SJSA1 (cell line): ENCODE measurements around the gene ZP2. TPM values are rescaled to one million over a fixed set of nuclear protein-coding genes. Genes with fewer than 3 reads are reported as not detected.
"Not testable (repeated sequence)": the region's sequence is repeated elsewhere in the genome, so short reads cannot be mapped to it uniquely, and the experiment has no call there.

Source experiments
- DNase-seq, 2 experiments: peaks; one replicate each; pipeline ENCODE4 v3.0.0-alpha.2; 2015 to 2020; ENCODE audit warnings: low spot score in 2 of 2, low read depth in 1 of 2
- H3K27ac ChIP-seq: fragments of 250-450 bp; sonication (Bioruptor Pico); 2 replicates; pipeline ENCODE4 v1.5.1; 2020; ENCODE audit warnings: mild to moderate bottlenecking, moderate library complexity
- H3K27me3 ChIP-seq: fragments of 250-450 bp; sonication (Bioruptor Pico); replicated peaks from 2 replicates; pipeline ENCODE4 v1.5.1; 2020; ENCODE audit warnings: mild to moderate bottlenecking, moderate library complexity
- H3K36me3 ChIP-seq: fragments of 250-450 bp; sonication (Bioruptor Pico); 2 replicates; pipeline ENCODE4 v1.5.1; 2020; ENCODE audit warnings: mild to moderate bottlenecking
- H3K4me1 ChIP-seq: fragments of 250-450 bp; sonication (Bioruptor Pico); replicated peaks from 2 replicates; pipeline ENCODE4 v1.6.1; 2021; ENCODE audit warnings: mild to moderate bottlenecking
- H3K4me3 ChIP-seq: fragments of 250-450 bp; sonication (Bioruptor Pico); 2 replicates; pipeline ENCODE4 v1.5.1; 2020; ENCODE audit warnings: mild to moderate bottlenecking
- H3K9me3 ChIP-seq: fragments of 250-450 bp; sonication (Bioruptor Pico); replicated peaks from 2 replicates; pipeline ENCODE4 v1.5.1; 2020; ENCODE audit warnings: mild to moderate bottlenecking
- total RNA-seq: library from RNA; depleted of rRNA; stranded (reverse); fragments of >200 nt; shearing (Covaris generic); gene quantifications from 2 replicates; pipeline ENCODE4 v1.2.3, GENCODE V29; 2014

The ZP2 gene
- total RNA-seq, 1 experiment from 2014 or later = not detected

DNA sequence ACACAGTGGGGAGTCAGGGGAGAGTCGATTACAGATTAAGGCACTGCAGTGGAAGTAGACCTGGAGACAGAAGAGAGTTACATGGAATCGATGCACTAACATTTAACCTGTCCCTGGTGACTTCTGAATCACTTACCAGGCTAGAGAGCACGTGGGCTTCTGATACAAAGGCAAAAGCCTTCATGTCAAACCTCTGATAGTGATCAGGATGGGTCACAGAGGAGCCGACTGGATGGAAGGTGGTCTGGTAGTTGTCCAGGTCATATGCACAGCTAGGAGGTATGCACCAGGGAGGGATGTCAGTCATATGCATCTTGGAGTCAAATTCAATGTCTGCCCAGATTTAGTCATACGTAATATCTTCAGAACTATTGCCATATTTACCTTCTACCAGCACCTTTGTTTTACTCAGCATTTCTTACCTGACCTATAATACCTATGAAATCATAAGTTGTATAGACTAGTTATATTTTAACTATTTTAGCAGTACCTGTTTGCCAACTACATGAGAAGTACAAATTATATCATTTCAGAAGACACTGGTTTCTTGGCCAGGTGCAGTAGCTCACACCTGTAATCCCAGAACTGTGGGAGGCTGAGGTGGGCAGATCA is 11.7 kb downstream of the ZP2 start:
- Histone ChIP-seq H3K27me3 (peaks cover 16% of the 10 kb centered on the region), H3K36me3 (no peaks in the 10 kb centered on the region), H3K4me3 (no peak overlapping the region), H3K4me1 (no peaks in the 10 kb centered on the region), H3K27ac (no peak overlapping the region), H3K9me3 (no peaks in the 10 kb centered on the region)
- DNase-seq = no peak

DNA sequence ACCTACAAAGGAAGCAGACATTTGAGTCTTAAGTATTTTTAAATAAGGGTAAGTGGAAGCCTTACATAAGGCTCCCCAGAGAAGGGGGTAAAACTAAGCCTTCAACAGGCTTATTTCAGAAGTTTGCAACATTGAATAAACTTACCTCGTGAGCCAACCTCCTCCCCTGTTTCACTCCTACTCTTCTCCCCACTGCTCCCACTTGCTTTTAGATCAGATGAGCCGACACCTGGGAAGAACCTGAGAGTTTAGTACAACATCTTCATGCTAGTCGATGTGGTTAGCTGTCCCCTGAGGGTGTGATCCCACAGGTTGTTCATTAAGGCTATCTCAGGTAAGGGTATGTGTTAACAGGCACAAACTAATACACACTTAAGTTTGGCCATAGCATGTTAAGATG is 13.8 kb downstream of the ZP2 start:
- H3K4me3 ChIP-seq = no peak overlapping the region
- H3K4me1 ChIP-seq = no peaks in the 10 kb centered on the region
- H3K27ac ChIP-seq = no peak overlapping the region
- peaks cover 15% of the 10 kb centered on the region for H3K27me3 ChIP-seq
- H3K9me3 ChIP-seq = no peaks in the 10 kb centered on the region
- no peaks in the 10 kb centered on the region for H3K36me3 ChIP-seq
- DNase-seq = no peak

- H3K4me1 ChIP-seq = no peaks in the 10 kb centered on the region
- H3K27me3 ChIP-seq = peaks cover 15% of the 10 kb centered on the region
- no peaks in the 10 kb centered on the region for H3K9me3 ChIP-seq
- no peak for DNase-seq
- H3K27ac ChIP-seq = no peak overlapping the region
- H3K36me3 ChIP-seq = no peaks in the 10 kb centered on the region
- no peak overlapping the region for H3K4me3 ChIP-seq
These were observed 14.3 kb downstream of the ZP2 start for GRCh38 chr16:21197112-21197511.

GRCh38 chr16:21195330-21195729 is 16.0 kb downstream of the ZP2 start:
- not testable (repeated sequence) for H3K4me3 ChIP-seq, H3K9me3 ChIP-seq, H3K36me3 ChIP-seq, DNase-seq, H3K27ac ChIP-seq, H3K4me1 ChIP-seq
- H3K27me3 ChIP-seq = peaks cover 15% of the 10 kb centered on the region

DNA sequence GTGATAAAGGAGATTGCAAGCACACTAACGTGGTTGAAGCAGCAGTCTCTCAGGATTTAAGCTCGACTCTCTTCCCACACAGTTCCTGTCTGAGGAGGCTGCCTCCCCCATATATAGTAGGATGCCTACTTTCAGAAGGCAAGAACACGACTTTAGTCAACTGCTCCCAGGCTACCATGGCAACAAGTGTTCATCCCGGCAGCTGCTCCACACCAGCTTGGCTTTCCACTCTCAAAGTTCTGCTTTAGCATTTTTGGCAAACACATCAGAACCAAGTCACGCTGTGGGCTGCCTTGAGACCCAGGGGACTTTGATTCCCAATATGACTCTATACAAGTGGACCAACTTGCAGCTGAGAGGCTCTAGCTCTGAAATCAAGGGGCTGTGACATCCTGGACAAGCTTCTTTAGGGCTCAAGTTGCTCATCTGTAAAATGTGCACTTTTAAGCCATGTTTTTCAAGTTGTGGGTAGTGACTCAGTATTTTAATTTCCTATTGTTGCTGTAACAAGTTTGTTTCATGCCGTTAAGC is 16.5 kb downstream of the ZP2 start:
- peaks cover 15% of the 10 kb centered on the region for H3K27me3 ChIP-seq
- no peaks in the 10 kb centered on the region for H3K4me1 ChIP-seq
- H3K9me3 ChIP-seq = no peaks in the 10 kb centered on the region
- no peaks in the 10 kb centered on the region for H3K36me3 ChIP-seq
- no peak for DNase-seq
- no peak overlapping the region for H3K4me3 ChIP-seq
- H3K27ac ChIP-seq = no peak overlapping the region

DNA sequence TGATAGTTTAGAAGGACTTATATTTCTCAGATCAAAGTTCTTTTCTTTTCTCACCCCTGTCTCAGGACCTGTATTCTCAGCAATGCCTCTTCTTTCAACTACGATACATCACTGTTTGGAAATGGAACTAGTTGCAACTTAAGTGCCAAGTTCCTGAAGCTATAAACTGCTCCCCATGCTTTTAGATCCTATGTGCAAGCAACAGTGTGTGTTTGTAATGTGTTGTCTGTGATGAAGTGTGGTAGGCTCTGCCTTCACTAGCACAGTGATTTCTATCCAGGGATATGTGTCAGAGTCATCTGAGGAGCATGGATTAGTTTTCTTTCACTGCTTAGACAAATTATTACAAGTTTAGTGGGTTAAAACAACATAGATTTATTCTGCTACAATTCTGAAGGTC is 18.4 kb downstream of the ZP2 start:
- peaks cover 10% of the 10 kb centered on the region; the same call in 1 of the 2 replicates for H3K27me3 ChIP-seq
- H3K4me1 ChIP-seq = peaks cover 6% of the 10 kb centered on the region
- no peak for DNase-seq
- no peak overlapping the region for H3K4me3 ChIP-seq
- H3K36me3 ChIP-seq = no peaks in the 10 kb centered on the region
- H3K9me3 ChIP-seq = no peaks in the 10 kb centered on the region
- H3K27ac ChIP-seq = no peak overlapping the region

GRCh38 chr16:21190599-21190998 is 20.8 kb downstream of the ZP2 start:
- peaks cover 19% of the 10 kb centered on the region for H3K4me1 ChIP-seq
- no peaks in the 10 kb centered on the region for H3K36me3 ChIP-seq
- no peak overlapping the region for H3K27ac ChIP-seq
- no peak for DNase-seq
- H3K4me3 ChIP-seq = no peak overlapping the region
- peaks cover 6% of the 10 kb centered on the region; the same call in 1 of the 2 replicates for H3K27me3 ChIP-seq
- H3K9me3 ChIP-seq = no peaks in the 10 kb centered on the region

GRCh38 chr16:21190013-21190412 is 21.4 kb downstream of the ZP2 start:
- Histone ChIP-seq H3K4me3 (no peak overlapping the region), H3K27me3 (peaks cover 6% of the 10 kb centered on the region; the same call in 1 of the 2 replicates)

GRCh38 chr16:21189311-21189710 is 22.1 kb downstream of the ZP2 start:
- DNase-seq = no peak
- no peaks in the 10 kb centered on the region for H3K36me3 ChIP-seq
- no peak overlapping the region for H3K27ac ChIP-seq
- H3K4me3 ChIP-seq = no peak overlapping the region
- no peaks in the 10 kb centered on the region for H3K9me3 ChIP-seq
- peaks cover 19% of the 10 kb centered on the region for H3K4me1 ChIP-seq
- H3K27me3 ChIP-seq = no peaks in the 10 kb centered on the region; the same call in 1 of the 2 replicates

More at GRCh38 chr16:21190013-21190412, 21.4 kb downstream of the ZP2 start:
- Histone ChIP-seq H3K27ac (no peak overlapping the region), H3K36me3 (no peaks in the 10 kb centered on the region), H3K9me3 (no peaks in the 10 kb centered on the region), H3K4me1 (peaks cover 19% of the 10 kb centered on the region)
- DNase-seq = no peak

DNA sequence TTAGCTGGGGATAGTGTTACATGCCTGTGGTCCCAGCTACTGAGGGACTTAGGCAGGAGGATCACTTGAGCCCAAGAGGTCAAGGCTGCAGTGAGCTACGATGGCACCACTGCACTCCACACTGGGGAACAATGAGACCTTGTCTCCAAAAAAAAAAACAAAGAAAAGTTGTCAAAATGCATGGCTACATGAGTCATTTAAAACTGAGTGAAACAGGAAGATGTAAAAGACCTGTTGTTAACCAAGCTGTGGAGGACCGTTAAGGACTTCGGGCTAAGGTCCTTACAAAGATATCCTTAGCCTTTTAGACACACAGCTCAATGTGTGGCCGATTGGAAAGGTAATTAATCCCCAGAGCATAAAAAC is 25.1 kb downstream of the ZP2 start:
- 0 out of 2 replicates have a peak, but pooled peaks cover 2% of the 10 kb centered on the region for H3K9me3 ChIP-seq
- DNase-seq = no peak

GRCh38 chr16:21185659-21186325 is 25.6 kb downstream of the ZP2 start:
- no peaks in the 10 kb centered on the region for H3K27me3 ChIP-seq
- H3K4me3 ChIP-seq = no peak overlapping the region
- H3K9me3 ChIP-seq = 0 out of 2 replicates have a peak, but pooled peaks cover 2% of the 10 kb centered on the region
- H3K27ac ChIP-seq = no peak overlapping the region
- H3K4me1 ChIP-seq = peaks cover 19% of the 10 kb centered on the region
- DNase-seq = no peak
- H3K36me3 ChIP-seq = peaks cover 12% of the 10 kb centered on the region

More for the DNA sequence above, 25.1 kb downstream of the ZP2 start:
- peaks cover 10% of the 10 kb centered on the region for H3K36me3 ChIP-seq
- H3K27me3 ChIP-seq = no peaks in the 10 kb centered on the region
- H3K27ac ChIP-seq = no peak overlapping the region
- H3K4me3 ChIP-seq = no peak overlapping the region
- peaks cover 19% of the 10 kb centered on the region for H3K4me1 ChIP-seq

- no peak for DNase-seq
- Histone ChIP-seq H3K4me3 (no peak overlapping the region), H3K9me3 (0 out of 2 replicates have a peak, but pooled peaks cover 2% of the 10 kb centered on the region), H3K4me1 (peaks cover 19% of the 10 kb centered on the region), H3K27ac (no peak overlapping the region), H3K36me3 (peaks cover 12% of the 10 kb centered on the region), H3K27me3 (no peaks in the 10 kb centered on the region)
These were observed 26.5 kb downstream of the ZP2 start for GRCh38 chr16:21184834-21185233.

- Histone ChIP-seq H3K9me3 (0 out of 2 replicates have a peak, but pooled peaks cover 2% of the 10 kb centered on the region), H3K36me3 (peaks cover 18% of the 10 kb centered on the region), H3K4me3 (no peak overlapping the region), H3K4me1 (peaks cover 19% of the 10 kb centered on the region), H3K27ac (no peak overlapping the region), H3K27me3 (no peaks in the 10 kb centered on the region)
- DNase-seq = no peak
These were observed 27.4 kb downstream of the ZP2 start for GRCh38 chr16:21183995-21184394.

DNA sequence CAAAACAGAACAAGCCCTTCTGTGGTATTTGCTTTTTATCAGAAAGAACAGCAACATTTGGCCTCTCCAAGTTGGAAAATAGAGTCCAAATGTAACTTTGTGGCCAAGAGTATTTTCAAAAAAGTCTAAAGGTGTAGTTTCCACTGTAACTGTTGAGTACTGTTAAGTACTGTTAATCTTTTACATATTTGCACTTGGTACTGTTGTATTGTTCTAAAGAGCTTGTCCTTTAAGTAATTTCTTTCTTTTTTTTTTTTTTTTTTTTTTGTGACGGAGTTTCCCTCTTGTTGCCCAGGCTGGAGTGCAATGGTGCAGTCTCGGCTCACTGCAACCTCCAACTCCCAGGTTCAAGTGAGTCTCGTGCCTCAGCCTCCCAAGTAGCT is 31.4 kb downstream of the ZP2 start:
- Histone ChIP-seq H3K4me1 (no peaks in the 10 kb centered on the region), H3K4me3 (no peak overlapping the region), H3K27ac (no peak overlapping the region), H3K36me3 (peaks cover 30% of the 10 kb centered on the region), H3K27me3 (no peaks in the 10 kb centered on the region), H3K9me3 (0 out of 2 replicates have a peak, but pooled peaks cover 2% of the 10 kb centered on the region)
- DNase-seq = no peak
